Fibroblast of pulmonary artery (primary cell): Measurements from ENCODE around the gene PRKCE.

Experiments used
- DNase-seq: peaks from one replicate; pipeline ENCODE4 v3.0.0-alpha.2; 2010; ENCODE audit warnings: low read depth
- H3K4me3 ChIP-seq: replicated peaks from 2 replicates; pipeline ENCODE4 v1.5.1; 2011; ENCODE audit warnings: low read depth, mild to moderate bottlenecking, control low read depth, low read length, moderate library complexity
- CTCF ChIP-seq: IDR thresholded peaks from 2 replicates; pipeline ENCODE4 v1.5.1; 2011; ENCODE audit warnings: mild to moderate bottlenecking, control low read depth, low read length, inconsistent platforms; ENCODE audit errors: missing control alignments

The PRKCE gene

GRCh38 chr2:46169467-46169866, 518.0 kb downstream of the PRKCE start:
- H3K4me3 ChIP-seq: no peak overlapping the region
- no peak for TF ChIP-seq CTCF
- no peak for DNase-seq

GRCh38 chr2:46170026-46170425, 518.6 kb downstream of the PRKCE start:
- no peak overlapping the region for H3K4me3 ChIP-seq
- no peak for TF ChIP-seq CTCF
- no peak for DNase-seq

- no peak overlapping the region for H3K4me3 ChIP-seq
- DNase-seq: no peak
- TF ChIP-seq CTCF: no peak
These were observed 519.3 kb downstream of the PRKCE start for GRCh38 chr2:46170611-46171350.

- peak; percentile 79 for DNase-seq
- no peak for TF ChIP-seq CTCF
These were observed 520.0 kb downstream of the PRKCE start for GRCh38 chr2:46171411-46171953.

GRCh38 chr2:46171996-46172546, 520.6 kb downstream of the PRKCE start:
- TF ChIP-seq CTCF: no peak
- DNase-seq: no peak
- H3K4me3 ChIP-seq: no peak overlapping the region

More at GRCh38 chr2:46171411-46171953, 520.0 kb downstream of the PRKCE start:
- H3K4me3 ChIP-seq: no peak overlapping the region

GRCh38 chr2:46173030-46173429, 521.6 kb downstream of the PRKCE start:
- no peak overlapping the region for H3K4me3 ChIP-seq
- no peak for TF ChIP-seq CTCF
- DNase-seq: no peak
